GM18508 (cell line): ENCODE data around the gene PITX1.
"Not testable (repeated sequence)": the region's sequence is repeated elsewhere in the genome, so short reads cannot be mapped to it uniquely, and the experiment has no call there.

ENCODE experiments used
- ATAC-seq: cut with Tn5 transposase; IDR thresholded peaks from one replicate; pipeline ENCODE4 v1.9.1; 2021; ENCODE audit warnings: moderate number of reproducible peaks; ENCODE audit not compliant: insufficient read depth, unreplicated experiment

PITX1 gene

DNA sequence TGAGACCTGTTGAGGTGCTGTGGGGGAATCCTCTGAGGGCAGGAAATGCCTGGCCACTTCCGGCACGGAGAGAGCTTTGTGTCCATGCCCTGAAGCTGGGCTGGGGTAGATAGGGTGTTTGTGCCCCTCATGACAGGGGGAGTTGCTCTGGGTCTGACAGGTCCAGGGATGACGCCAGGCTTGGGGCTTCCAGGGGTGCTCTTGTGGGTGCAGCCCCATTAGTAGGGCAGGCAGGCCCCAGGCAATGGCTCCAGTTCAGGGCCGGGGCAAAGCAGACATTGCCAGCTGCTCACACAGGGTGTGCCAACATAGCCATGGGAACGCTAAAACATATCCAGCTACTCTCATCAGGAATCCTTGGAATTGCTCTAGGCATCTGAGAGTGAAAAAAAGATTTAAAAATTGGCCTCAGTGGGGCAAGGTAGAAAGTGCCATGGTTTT lies 21.1 kb downstream of the PITX1 start:
- no peak for ATAC-seq

DNA sequence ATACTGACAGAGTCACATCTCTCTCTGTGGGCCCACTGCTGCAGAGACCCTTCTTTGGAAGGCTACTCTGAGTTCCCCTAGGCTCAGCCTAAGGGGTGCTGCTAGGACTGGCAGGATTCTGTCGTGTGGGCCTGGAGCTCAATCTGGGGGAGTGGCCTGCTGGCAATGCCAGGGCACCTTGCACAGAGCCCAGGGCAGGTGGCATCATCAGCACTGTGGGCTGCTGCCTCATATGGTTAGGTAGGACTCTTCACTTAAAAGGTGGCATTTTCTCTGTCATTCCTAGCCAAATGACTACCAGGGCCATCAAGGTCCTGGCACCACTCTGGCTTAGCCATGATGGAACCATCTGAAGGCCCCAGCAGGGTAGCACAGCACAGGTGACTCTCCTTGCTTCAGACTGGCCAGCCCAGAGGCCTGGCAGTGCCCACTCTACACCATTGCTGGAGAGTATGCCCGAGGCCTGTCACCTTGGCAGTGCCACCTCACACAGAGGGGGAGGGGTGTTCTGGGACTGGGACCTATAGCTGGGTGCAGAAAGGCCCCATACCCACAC lies 21.9 kb downstream of the PITX1 start:
- ATAC-seq, result no peak

DNA sequence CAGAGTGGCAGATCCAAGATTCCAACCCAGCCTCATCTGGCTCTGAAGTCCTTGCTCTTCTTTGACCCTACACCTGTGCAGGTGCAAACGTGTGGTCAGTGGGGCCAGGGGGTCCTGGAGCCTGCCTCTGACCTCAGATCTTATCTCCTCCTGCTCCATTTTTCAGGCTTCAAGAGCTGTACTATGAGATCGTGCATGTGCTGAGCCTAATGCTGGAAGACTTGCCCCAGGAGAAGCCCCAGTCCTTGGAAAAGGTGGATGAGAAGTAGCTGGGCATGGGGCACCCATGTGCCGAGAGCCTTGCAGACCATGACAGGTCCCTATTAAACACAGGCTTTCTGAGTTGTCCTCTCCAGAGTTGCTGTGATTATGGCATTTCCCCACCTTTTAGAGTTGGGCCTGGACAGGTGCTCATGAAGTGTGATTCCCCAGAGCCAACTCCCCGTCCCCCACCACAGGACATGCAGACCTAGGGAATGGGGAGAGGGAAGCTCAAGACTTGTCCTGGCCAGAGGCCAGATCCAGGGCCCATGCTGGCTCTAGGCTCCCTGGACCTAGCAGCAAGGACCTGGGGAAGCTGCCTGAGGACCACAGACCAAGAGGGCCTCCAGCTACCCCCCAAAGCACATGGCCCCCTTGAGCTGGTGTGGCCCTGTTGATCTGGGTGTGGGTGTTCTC lies 22.5 kb downstream of the PITX1 start:
- no peak for ATAC-seq

DNA sequence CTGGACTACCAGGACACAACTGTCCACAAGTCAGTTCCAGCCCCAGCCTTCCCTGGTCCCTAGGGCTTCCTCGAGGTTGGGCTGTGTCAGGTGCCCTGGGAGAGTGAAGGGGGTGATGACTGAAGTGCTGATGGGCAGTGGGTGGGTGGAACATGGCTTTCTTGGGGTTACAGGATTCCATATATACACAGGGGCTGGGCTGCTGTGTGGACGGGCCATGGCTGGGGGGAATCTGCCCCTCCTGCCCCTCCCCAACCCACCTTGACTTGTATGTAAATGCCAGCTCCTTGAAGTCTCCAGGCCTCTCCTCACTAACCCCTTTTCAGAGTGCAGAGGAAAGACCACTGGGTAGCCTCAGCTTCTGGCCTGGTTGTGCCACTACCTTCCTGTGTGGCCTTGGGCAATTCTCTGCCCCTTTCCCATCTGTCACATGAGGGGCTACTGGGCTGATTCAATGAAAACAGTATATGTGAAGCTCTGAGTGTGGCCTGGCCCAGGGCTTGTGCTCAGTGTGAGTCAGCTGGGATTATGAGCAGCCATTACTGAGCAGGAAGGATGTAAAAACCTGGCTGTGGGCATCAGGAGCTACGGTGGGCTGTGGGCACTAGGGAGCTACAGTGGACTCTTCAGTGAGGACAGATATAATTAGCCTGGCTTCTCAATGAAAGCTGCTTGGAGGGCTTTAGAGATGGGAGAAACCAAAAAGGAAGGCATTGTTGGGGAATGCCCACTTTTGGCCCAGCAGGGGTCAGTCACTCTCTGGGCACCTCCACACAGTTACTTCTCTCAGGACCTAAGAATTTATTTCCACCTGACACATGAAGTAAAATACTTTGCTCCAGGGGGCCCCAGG lies 23.3 kb downstream of the PITX1 start:
- no peak for ATAC-seq

DNA sequence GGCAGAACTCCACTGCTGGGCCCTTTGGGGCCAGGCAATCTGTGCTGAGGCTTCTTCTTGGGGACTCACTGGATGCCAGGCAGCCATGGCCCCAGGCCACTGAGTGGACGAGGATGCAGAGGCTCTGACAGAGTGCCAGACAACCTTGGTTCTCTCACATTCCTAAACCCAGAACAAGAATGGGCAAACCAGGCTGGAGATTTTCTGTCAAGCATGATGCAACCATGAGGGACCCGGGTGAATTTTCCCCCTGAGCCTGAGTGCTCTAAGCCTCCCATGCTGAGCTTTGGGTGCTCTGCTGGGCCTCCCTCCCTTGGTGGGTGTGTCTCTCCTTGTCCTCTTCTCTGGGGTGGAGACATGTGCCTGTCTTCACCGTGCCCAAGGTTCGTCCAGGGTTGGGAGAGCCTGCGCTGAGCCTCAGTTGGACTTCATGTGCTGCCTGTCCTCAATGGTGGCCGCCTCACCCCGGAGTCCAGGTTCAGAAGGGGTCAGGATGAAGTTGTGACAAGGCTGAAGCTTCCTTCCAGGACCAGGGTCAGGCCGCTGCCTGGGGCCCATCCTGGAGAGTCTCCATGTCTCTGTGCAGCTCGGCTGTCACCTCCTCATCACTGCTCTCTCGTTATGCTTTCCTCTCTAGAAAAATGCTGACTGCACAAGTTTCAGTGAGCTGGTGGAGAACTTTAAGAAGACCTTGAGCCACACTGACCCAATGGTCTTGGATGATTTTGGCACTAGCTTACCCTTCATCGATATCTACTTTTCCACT lies 24.1 kb downstream of the PITX1 start:
- no peak for ATAC-seq

DNA sequence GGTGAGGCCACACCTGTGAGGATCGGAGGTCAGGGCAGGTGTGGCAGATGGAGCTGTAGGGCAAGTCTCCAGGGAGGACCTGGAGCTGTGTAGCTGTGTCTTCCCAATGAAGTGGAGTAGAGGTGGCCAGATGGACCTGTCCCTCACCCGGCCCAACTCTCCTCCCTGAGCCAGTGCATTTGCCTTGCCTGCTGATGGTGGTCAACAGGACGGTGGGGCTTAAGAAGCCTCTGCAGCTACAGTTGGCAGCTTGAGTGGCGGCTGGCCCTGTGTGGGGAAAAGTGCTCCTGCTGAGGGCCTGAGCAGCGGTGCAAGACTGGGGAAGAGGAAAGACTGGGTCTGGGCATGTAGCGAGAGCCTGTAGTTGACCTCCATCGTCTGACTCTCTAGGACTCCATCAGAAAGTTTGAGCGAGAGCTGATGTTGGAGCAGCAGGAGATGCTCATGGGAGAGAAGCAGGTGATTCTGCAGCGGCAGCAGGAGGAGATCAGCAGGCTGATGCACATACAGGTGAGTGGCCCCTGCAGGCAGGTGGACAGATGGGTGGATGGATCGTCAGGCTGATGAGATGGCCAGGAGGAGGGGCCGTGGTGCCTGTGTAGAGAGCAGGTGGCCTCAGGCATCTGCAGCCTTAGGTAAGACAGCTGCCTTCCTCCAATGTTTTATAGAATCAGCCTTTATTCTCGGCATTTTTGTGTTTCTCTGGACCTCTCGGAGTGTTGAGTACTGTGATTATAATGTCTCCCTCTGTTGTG lies 24.9 kb downstream of the PITX1 start:
- ATAC-seq, result no peak

DNA sequence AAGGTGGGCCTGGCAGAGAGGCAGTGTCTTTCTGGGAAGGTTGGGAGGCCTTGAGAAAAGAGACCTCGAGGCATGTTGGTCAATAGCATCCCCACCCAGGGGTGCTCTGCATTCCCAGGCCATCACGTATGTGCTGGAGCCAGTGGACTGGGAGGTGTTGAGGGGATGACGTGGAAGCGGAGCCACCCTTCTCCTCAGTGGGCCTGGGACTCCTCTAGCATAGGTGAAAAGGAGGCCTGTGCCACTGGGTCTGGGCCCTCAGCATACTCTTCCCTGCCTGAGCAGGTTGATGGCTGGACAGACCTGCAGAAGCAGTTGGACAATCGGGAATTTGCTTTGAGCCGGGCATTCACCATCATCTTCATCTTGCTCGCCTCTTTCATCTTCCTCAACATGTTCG lies 25.5 kb downstream of the PITX1 start:
- no peak for ATAC-seq

DNA sequence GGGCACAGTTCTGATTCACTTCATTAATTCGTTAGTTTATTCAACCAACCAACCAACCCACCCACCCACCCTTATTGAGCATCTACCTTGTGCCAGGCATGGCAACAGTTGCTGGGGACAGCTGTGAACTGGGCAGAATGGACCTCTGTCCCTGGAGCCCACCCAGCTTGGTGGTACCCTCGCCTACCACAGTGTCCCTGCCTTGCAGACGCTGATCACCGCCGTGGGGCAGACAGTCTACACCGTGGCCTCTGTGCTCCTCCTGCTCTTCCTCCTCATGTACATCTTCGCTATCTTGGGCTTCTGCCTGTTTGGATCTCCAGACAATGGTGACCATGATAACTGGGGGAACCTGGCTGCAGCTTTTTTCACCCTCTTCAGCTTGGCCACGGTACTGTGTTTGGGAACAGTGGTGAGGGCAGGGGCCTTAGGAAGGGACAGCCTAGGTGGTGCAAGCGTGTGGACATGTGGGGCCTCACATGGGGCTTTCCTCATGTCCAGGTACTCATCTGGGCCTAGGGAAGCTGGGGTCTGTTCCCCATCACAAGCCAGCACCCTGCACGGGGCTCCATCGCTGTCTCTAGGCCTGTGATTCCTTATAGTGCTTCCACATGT lies 26.2 kb downstream of the PITX1 start:
- ATAC-seq, result no peak

DNA sequence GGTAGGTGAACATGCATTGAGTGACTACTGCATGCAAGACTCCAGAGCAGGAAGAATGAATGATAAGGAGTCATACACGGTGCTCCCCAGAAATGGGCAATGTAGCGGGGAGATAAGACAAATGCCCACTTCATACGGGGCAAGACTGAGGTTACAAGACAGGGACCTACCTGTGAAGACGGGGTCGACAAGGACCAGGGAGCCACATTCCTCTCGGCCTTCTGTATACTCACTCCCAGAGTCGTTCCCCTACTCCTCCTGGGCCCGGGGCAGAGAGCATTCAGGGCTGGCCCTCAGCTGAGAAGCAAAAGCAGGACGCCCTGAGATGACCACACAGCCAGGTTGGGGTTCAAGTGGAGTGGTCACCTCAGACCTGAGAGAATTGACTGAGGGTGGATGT lies 26.7 kb downstream of the PITX1 start:
- no peak for ATAC-seq

DNA sequence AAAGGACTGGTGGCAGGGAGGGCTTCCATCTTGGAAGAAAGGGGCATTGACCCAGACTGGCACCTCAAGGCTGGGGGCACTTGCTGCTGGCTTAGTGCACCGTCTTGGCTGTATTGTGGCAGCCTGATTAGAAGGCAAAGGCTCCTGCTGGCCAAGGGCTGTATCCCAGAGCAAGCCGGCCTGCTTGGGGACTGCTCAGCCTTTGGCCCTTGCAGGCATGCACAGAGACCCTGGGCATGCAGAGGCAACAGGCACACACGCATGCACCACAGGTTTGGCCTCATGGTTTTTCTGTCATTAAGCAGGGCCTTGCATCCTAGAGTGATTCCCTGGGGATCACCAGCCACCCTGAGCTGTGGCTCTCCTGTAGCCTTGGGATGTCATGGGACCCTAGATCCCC lies 29.0 kb downstream of the PITX1 start:
- ATAC-seq, result no peak

DNA sequence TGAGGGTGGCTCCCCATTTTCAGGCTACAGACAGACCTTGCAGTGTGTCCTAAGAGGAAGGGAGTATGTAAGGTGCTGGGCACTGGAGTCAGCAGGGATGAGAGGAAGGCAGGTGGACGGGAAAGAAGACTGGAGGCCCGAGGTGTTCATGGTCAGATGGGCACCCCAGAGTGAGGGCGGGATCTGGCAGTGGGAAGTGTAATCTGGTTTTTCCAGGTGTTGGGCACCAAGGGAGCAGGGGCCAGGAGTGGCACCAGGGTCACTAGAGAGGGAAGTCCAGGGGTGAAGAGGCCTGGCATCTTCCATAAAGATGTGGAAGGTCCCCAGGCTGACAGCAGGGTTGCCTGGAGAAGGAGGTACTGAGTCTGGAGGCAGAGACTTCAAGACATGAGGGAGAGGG lies 29.7 kb downstream of the PITX1 start:
- ATAC-seq, result no peak

DNA sequence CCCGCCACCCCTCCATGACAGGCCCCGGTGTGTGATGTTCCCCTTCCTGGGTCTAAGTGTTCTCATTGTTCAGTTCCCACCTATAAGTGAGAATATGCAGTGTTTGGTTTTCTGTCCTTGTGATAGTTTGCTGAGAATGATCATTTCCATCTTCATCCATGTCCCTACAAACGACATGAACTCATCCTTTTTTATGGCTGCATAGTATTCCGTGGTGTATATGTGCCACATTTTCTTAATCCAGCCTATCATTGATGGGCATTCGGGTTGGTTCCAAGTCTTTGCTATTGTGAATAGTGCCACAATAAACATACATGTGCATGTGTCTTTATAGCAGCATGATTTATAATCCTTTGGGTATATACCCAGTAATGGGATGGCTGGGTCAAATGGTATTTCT lies 36.0 kb downstream of the PITX1 start:
- ATAC-seq, result not testable (repeated sequence)

DNA sequence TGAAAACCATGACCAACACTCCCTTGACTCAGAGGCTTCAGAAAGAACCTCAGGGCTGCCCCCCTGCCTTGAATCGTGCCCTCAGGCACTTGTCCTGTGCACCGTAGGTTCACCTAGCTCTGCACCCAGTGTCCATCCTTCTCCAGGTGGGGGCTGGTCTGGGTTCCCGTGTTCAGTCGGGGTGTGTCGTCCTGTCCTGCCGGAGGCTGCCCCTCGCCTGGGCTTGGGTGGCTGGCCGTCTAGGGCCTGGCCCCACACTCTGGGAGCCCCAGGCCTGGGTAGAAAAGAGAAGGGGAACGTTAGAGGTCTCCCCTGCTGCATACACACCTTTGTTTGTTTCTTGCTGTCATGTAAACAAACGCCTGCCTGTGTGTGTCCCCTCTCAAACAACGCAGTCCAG lies 37.0 kb downstream of the PITX1 start:
- no peak for ATAC-seq

DNA sequence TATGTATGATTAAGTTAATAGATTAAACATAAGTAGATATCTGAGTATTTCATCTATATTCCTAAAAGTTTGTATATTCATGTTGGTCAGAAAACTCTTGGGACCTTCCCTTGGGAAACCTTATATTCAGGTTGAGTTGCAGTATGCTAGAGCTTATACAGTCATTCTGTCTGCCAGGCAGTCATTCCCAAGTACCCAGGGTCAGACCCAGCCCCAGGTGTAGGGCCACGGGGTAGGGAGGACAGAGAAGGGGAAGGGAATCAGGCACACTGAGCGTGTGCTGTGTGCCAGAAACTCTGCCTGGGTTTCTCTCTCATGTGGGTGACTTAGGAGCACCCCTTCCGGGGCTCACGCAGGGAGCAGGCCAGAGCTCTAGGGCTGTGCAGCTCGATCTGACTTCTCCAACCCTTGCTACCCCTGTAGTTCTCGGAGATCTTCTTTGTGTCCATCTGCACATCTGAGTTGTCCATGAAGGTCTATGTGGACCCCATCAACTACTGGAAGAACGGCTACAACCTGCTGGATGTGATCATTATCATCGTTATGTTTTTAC lies 38.1 kb downstream of the PITX1 start:
- ATAC-seq, result no peak

DNA sequence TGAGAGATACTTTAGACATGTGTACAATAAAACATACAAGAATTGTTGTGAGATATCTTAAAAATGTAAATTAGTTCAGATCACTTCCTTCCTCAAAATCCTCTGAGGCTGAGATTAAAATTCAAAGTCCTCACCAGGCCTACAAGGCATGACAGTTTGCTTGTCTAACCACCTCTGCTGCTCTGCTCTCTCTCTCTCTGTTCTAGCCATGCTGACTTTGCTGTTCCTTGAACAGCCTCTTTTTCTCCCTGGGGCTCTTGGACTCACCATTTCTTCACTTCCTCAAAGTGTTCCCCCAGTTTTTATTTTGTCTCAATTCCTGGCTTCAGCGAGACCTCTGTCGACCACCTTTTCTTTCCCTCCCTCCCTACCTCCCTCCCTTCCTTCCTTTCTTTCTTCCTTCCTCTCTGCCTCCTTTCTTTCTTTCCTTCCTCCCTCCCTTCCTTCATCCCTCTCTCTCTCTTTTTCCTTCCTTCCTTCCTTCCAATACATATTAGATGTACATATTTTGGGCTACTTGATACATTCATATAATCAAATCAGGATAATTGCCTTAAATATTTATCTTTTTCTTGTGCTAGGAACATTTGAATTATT lies 39.4 kb downstream of the PITX1 start:
- no peak for ATAC-seq

DNA sequence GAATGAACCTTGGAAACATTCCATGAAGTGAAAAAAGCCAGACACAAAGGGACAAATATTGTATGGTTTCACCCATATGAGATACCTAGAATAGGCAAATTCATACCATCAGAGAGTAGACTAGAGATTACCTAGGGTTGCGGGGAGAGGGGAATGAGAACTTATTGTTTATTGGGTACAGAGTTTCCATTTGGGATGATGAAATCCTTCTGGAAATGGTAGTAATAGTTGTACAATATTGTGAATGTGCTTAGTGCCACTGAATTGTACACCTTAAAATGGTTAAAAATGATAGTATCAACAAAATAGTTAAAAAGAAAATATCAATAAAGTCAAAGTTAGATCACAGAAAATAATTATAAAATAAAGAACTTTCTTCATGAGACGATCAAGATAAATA lies 40.9 kb downstream of the PITX1 start:
- ATAC-seq, result no peak

DNA sequence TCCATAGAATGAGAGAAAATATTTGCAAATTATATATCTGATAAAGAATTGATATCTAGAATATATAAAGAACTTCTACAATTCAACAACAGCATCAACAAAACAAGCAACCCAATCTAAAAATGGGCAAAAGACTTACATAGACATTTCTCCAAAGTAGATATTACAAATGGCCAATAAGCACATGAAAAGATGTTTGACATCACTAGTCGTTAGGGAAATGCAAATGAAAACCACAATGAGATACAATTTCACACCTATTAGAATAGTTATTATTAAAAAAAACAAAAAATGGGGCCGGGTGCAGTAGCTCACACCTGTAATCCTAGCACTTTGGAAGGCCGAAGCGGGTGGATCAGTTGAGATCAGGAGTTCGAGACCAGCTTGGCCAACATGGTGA lies 41.9 kb downstream of the PITX1 start:
- ATAC-seq, result no peak

DNA sequence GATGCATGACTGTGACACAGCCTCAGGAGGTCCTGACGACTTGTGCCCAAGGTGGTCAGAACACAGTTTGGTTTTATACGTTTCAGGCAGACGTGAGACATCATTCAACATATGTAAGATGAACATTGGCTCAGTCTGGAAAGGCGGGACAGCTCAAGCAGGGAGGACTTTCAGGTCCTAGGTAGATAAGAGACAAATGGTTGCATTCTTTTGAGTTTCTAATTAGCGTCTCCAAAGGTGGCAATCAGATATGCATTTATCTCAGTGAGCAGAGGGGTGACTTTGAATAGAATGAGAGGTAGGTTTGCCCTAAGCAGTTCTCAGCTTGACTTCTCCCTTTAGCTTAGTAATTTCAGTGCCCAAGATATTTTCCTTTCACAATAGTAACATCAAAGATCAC lies 43.8 kb downstream of the PITX1 start:
- ATAC-seq, result not testable (repeated sequence)

DNA sequence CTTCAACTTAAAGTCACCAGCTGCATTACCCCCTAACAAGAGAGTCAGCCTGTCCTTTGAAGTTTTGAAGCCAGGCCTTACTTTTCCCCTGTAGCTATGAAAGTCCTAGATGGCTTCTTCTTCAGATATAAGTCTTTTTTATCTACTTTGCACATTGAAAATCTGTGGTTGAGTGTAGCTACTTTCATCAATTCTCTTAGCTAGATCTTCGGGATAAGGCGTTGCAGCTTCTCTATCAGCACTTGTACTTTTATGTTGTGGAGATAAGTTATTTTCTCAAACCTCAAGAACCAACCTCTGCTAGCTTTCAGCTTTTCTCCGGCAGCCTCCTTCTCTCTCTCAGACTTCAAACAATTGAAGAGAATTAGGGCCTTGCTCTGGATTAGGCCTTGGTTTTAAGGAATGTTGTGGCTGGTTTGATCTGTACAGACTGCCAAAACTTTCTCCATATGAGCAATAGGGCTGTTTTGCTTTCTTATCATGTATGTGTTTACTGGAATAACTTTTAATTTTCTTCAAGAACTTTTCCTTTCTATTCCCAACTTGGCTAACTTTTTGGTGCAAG lies 44.7 kb downstream of the PITX1 start:
- ATAC-seq, result no peak
